Measurements from ENCODE around the gene PAPLN.
"Not testable (repeated sequence)": the region's sequence is repeated elsewhere in the genome, so short reads cannot be mapped to it uniquely, and the experiment has no call there.

The PAPLN gene, protein sequence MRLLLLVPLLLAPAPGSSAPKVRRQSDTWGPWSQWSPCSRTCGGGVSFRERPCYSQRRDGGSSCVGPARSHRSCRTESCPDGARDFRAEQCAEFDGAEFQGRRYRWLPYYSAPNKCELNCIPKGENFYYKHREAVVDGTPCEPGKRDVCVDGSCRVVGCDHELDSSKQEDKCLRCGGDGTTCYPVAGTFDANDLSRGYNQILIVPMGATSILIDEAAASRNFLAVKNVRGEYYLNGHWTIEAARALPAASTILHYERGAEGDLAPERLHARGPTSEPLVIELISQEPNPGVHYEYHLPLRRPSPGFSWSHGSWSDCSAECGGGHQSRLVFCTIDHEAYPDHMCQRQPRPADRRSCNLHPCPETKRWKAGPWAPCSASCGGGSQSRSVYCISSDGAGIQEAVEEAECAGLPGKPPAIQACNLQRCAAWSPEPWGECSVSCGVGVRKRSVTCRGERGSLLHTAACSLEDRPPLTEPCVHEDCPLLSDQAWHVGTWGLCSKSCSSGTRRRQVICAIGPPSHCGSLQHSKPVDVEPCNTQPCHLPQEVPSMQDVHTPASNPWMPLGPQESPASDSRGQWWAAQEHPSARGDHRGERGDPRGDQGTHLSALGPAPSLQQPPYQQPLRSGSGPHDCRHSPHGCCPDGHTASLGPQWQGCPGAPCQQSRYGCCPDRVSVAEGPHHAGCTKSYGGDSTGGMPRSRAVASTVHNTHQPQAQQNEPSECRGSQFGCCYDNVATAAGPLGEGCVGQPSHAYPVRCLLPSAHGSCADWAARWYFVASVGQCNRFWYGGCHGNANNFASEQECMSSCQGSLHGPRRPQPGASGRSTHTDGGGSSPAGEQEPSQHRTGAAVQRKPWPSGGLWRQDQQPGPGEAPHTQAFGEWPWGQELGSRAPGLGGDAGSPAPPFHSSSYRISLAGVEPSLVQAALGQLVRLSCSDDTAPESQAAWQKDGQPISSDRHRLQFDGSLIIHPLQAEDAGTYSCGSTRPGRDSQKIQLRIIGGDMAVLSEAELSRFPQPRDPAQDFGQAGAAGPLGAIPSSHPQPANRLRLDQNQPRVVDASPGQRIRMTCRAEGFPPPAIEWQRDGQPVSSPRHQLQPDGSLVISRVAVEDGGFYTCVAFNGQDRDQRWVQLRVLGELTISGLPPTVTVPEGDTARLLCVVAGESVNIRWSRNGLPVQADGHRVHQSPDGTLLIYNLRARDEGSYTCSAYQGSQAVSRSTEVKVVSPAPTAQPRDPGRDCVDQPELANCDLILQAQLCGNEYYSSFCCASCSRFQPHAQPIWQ

DNA sequence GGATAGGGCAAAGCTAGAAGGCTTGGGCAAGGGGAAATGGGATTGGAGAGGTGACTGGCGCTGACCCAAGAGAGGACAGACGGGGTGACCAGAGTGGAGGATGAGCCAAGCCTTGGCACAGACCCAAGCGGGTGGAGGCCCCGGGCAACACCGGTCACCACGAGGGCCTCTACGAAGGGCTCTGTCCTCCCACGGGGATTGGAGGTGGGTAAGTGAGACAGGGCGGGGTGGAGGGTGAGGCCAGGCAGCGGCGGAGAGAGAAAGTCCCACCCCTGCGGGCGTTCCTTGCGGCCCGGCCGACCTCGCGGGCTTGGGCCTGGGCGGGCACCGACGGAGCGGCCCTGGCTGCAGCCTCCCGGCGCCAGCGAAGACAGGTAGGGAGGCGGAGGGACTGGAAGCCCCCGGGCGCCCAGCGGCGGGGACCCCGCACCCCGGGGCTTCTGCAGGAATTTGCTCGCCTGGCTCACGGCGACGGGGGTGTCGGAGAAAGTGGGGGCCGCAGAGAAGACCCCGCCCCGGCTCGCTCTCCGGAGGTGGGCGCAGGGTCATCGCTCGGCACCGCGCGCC lies at the start of gene PAPLN:
PAPLN (plus strand) TSS at position 288 of the 567 bp plus-strand sequence. CDS start 2,273 bp downstream, outside the sequence.
- no peak for DNase-seq

DNA sequence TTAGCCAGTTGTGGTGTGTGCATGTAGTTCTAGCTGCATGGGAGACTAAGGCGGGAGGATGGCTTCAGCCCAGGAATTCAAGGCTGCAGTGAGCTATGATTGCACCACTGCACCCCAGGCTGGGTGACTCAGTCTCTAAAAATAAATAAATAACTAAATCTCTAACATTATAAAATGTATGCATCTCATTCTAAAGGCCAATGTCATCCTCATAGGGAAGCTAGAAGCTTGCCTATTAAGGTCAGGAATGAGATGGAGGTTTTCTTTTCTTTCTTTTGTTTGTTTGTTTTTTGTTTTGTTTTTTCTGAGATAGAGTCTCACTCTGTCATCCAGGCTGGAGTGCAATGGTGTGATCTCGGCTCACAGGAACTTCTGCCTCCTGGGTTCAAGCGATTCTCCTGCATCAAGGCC lies 48.8 kb upstream of the PAPLN start:
- no peak for DNase-seq

DNA sequence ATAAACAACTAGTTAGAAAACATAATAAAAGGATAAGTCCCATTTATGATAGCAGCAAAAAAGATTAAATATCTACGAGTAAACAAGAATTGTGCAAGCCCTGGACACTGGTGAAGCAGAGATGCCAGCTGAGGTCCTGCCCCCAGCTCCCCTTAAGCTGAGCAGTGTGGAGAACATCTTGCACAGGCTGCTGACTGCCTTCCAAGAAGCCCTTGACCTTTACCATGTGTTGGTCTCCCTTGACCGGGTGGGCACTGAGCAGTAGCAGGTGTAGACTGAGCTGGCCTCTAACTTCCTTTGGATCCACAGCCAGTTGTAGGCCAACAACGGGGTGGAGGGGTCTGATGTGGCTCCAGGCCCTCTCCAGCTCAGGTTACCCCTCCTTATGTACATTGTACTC lies 47.7 kb upstream of the PAPLN start:
- no peak for DNase-seq

DNA sequence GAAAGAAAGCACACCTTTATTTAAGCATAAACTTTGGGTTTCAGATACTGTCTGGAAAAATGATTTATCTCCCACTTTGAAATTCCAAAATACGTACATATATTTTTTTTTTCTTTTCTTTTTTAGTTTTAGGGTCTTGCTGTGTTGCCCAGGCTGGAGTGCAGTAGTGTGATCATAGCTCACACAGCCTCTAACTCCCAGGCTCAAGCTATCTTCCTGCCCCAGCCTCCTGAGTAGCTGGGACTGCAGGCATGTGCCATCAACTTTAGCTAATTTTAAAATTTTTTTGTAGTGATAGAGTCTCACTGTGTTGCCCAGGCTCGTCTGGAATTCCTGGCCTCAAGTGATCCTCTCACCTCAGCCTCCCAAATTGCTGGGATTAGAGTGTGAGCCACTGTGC lies 45.9 kb upstream of the PAPLN start:
- no peak for DNase-seq

- not testable (repeated sequence) for DNase-seq
These were observed 43.0 kb upstream of the PAPLN start for GRCh38 chr14:73194306-73194705.

DNA sequence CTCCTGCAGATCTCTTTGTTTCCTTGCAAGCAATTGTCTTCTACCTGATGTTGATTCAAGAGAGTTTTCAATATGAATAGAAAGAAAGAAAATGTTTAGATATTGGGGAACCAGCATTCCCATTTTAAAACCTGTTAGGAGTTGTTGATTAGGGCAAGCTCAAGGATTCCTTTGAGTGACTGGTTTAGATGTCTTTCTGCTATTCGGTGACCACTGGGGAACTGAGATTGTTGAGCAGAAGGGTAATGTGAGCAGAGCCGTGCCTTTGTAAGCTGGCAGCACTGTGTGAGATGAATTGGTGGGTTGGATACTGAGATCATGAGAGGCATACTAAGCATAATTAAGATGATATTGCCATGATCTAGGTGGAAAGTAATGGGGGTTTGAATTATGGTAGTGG lies 39.1 kb upstream of the PAPLN start:
- no peak for DNase-seq

- no peak for DNase-seq
These were observed 33.8 kb upstream of the PAPLN start for GRCh38 chr14:73203527-73203926.

- DNase-seq: no peak
These were observed 29.7 kb upstream of the PAPLN start for GRCh38 chr14:73207615-73208014.

GRCh38 chr14:73208390-73208789 lies 28.9 kb upstream of the PAPLN start:
- DNase-seq: no peak

DNA sequence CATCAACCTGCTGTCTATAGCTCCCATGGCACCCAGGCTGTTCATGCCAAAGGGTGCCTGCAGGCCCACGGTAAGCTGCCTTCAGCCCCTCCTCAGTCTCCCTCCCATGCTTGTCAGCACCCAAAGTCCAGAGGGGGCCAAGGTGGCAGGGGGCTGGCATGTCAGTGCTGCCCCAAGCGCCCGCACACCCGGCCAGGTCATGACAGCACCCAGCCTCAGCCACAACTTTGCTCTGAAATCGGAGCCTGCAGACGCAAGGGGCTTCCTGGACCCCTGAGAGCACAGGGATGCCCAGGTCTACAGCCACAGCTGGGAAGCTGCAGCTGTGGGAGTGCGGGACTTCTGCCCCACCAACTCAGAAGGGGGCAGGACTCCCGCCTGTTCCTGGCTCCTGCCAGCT lies 28.5 kb upstream of the PAPLN start:
- DNase-seq: no peak

DNA sequence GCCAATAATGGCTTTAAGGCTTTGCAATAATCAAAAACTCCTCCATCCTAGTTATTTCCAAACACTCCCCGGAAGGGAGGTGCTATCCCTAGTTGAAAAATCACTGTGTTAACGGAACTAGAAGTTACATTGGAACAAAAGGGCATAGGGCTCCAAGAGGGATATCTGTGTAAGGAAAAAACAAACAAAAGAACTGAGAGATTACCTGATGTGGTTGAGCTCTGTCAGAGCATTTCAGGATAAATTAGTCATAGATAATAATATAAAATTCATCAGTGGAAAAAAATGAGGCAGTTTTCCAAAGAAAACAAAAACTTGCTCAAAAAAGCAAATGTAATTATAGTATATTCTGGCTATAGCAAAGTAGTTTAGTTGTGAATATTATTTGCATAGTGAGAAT lies 27.4 kb upstream of the PAPLN start:
- DNase-seq: no peak

GRCh38 chr14:73211251-73212040 lies 25.9 kb upstream of the PAPLN start:
- no peak for DNase-seq

- no peak for DNase-seq
These were observed 21.3 kb upstream of the PAPLN start for GRCh38 chr14:73216030-73216429.

DNA sequence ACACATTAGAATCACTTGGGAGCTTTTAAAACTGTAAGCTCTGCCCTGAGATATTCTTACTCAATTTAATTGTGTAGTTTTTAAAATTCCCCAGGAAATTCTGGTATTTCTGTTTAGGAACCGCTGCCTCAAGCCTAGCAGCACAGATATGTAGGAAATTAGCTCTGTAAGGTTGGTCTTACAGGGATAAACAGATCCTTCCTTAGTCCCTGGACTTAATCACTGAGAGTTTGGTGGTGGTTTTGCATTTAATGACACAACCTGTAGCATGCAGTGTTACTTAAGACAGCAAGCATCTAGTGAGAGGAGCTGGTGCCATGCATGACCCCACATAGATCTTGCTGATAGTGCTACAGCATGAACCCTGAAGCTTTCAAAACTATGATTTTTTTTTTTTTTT lies 19.9 kb upstream of the PAPLN start:
- no peak for DNase-seq

- no peak for DNase-seq
These were observed 17.2 kb upstream of the PAPLN start for GRCh38 chr14:73220061-73220460.

DNA sequence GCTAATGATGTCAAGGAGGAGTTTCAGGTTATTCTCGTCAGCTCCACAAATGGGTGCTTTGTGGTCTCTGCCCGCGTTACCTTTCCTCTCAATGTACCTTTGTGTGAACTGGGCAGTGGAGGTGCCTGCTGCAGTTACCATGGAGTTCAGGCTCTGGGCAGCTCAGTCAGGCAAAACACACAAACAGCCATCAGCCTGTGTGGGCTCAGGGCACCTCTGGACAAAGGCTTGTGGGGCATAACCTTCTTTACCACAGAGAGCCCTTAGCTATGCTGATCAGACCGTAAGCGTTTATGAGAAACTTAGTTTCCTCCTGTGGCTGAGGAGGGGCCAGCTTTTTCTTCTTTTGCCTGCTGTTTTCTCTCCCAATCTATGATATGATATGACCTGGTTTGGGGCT lies 16.7 kb upstream of the PAPLN start:
- no peak for DNase-seq

DNA sequence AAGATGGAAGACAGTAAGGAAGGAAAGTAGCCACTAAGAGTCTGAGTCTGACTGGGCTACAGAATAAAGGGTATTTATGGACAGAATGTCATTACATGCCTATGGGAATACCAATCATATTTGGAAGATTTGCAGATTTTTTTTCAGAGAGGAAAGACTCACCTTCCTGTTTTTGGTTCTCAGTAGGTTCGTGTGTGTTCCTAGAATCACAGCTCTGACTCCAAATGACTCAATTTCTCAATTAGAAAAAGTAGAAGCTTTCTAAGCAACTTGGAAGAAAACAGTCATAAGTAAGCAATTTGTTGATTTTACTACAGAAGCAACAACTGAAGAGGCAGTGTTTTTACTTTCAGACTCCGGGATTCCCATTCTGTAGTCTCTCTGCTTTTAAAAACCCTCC lies 15.4 kb upstream of the PAPLN start:
- DNase-seq: no peak

DNA sequence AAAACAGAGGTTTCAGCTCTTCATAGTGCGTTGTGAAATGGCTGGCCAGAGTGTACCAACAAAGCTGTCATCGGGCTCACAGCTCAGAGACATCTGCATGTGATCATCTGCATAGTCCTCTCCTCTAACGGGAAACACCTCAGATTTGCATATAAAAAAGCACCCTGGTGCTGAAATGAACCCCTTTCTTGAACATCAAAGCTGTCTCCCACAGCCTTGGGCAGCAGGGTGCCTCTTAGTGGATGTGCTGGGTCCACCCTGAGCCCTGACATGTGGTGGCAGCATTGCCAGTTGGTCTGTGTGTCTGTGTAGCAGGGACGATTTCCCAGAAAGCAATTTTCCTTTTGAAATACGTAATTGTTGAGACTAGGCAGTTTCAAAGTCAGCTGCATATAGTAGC lies 14.3 kb upstream of the PAPLN start:
- DNase-seq: no peak

- DNase-seq: no peak
These were observed 11.8 kb upstream of the PAPLN start for GRCh38 chr14:73225496-73225895.

DNA sequence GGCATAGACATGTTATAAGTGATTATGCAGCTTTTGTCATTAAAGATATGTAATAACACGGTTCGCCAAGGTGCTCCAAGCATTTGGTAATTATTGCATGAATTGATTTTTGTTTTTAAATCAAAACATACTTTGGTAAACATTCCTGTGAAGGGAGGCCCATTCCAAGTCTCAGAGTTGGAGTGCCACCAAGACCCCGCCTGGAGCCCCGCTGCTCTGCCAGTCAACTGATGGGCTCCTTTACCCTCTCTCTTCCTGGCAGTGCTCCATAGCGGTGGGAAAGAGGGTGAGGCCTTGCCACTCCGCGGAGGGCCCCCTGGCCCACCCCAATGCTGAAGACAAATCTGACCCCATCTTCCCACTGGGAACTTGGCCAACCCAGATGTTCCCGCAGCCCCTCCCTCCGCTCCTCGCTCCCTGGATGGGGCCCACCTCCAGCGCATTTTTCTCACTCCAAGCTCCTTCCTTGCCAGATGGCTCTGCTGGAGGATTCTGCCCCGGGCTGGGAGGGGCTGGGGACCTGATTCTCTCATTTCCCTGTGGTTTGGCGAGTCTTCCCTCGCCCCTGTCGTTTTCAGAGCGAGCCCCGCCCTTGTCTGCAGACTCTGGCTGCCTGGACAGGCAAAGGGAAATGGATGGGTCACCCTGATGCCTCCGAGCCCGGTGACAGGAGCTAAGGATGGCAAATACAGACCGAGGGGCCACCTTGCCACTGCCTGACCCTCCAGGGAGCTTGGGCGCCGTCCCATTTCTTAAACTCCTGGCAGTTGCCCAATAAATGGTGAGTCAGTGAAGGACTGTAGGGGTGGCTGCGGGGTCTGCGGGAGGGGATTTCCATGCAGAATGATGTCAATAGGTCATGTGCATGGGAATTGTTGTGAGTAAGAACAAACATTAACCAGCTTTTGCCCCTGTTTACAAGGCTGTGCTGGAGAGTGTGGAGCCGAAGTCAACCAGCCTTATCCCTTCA lies 9.2 kb upstream of the PAPLN start:
- DNase-seq: no peak

DNA sequence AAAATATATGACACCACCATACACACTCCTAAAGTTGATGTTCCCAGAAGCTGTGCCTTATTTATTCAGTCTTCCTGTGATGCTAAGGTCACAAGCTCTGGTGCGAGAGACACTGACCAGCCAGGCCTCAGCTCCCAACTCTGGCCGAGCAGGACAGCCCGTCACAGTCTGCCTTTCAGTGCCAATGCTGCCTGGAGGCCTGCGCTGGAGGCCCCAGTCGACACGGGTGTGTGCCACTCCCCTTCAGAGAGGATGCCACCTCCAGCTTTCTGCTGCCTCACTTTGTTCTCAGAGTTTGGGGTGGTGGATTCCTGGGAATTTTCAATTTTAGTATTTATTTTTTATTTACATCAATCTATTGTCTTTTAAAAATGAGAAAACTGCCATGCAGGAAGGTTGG lies 7.3 kb upstream of the PAPLN start:
- no peak for DNase-seq

Data from activated T-cell treated with anti-CD3 and anti-CD28 coated beads, Interleukin-2, amount 50 U/mL, for 1 hour (primary cell).